ENCODE results near the gene HIRA.

HIRA gene

DNA sequence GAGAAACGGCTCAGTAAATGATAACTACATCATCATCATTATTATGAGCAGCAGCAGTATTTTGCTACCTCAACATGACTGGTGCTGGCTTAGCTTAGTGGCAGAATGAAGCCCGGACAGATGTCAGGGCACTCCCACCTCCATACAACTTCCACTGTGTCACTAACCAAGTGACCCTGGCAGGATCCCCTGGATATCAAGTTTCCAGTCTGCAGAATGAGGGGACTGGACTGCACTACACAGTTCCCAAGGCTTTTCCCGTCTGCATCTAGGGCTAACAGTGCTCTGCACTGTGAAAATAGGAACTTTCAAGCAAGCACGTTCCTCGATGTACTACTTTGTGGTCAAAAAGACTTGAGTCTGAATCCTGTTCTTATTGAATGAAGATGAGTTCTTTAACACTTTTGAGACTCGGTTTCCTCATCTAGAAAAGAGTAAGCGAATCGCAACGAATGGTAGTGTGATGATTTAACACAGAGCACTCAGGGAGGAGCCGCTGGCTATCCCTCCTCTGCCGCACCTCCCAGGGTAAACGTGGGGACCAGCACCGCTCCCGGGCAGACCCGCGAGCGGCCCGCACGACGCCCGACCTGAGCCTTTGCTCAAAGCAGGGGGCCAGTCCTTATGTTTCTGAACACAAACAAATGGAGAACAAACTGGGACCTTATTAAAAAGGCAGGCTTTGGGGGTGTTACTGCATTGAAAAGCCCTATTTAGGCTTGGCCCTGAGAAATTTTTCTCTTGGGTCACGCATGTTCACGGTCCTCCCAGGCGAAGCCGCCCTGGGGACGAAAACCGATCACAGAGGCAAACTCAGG lies 140.9 kb downstream of the HIRA start:
- peak overlapping the region; percentile 61 for H3K4me3 ChIP-seq (ENCODE audit: low read depth, low read length)

DNA sequence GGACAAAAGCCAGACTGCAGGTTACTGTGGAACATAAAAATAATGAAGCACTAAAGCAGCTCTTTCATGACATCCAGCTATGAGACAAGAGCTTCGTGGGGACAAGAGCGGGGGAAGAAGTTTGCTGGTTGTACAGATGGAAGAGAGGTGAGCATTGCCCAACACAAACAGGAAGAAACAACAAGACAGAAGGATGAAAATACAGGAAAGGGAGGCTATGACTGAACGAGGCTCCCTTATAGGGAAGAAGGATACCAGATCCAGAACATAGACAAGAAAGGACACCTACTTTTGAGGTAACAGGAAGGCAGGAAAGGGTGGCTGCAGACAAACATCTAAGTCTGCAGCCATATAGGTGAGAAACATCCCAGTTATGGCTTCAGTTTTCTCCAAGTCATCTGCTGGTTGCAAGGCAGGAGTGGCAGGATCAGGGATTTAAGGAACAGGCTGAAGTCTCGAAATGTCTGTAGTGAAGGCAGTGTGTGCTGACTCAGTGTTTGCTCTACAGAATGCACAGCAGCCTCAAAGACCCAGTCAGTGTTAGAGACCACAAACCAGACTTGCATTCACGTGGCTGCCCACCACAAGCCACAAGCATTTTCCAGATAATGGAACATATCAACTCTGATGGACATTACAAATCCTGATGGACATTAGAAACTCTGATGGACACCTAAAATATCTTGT lies 141.9 kb downstream of the HIRA start:
- no peak overlapping the region for H3K4me3 ChIP-seq (ENCODE audit: low read depth, low read length)

DNA sequence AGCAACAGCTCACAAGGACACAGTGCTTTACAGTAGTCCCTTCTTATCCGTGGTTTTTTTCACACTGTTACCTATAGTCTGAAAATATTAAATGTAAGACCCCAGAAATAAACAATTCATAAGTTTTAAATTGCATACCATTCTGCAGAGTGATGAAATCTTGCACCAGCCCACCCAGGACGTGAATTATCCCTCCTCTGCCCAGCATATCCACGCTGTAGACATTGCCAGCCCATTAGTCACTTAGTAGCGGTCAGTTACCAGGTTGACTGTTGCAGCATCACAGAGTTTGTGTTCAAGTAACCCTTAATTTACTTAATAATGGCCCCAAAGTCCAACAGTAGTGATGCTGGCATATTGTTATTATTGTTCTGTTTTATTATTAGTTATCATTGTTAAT lies 143.6 kb downstream of the HIRA start:
- H3K4me3 ChIP-seq (ENCODE audit: low read depth, low read length), result no peak overlapping the region

DNA sequence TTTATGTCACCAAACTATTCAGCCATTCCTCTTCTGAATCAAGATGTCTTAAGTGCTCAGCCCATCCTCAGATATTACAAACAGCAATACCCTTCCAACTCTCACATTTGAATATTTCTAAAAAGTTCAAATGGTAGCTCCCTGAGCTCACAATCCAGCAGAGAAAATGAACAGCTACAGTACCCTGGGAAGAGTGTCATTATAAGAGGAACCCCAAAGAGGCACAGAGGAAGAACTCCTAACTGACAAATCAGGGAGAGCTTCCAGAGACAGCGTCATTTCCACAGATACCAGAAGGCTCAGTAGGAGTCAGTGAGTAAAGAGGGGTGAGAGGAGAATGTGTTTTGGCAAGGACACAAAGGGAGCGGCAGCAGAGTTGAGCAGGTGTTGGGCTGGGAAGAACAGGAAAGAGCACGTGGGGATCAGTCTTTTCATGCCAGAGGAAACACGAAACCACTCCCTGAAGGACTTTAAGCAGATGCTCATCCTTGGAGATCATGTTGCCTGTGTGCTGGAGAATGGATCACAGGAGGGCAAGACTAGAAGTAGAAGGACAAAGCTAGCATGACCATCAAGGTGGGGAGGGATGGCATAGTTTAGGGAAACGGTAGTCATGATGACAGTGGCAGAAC lies 144.3 kb downstream of the HIRA start:
- no peak overlapping the region for H3K4me3 ChIP-seq (ENCODE audit: low read depth, low read length)

DNA sequence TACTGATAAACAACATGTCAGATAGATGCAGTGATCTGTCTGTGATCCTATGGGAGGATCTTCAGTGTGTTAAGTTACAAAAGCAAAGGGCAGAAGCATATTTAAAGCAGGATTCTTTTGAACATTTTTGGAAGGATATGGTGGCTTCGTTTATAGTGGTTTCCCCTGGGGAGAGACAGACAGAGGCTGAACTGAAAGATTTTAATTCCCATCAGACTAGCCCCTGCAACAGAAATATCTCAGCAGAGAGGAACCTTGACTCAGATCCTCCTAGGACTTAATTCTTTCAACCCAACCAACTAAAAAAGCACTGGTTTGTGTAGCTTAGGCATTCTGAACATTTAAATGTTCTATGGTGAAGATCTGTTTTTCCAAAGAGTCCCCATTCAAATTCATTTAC lies 145.7 kb downstream of the HIRA start:
- no peak overlapping the region for H3K4me3 ChIP-seq (ENCODE audit: low read depth, low read length)

Data from iPS-11a (cell line).